HepG2 (cell line): ENCODE data around the gene PEX10. TPM values are rescaled to one million over a fixed set of nuclear protein-coding genes. Genes with fewer than 3 reads are reported as not detected.

ENCODE experiments used
- ATAC-seq: fragments of 200-7000 bp; cut with Tn5 transposase; 3 replicates; pipeline ENCODE4 v1.9.1; 2020; ENCODE audit warnings: mild to moderate bottlenecking, moderate library complexity
- BruUV-seq: library from RNA; stranded (reverse); fragments of 400-500 nt; replicated peaks from 2 replicates; lab custom pipeline; 2021; lab: Mats Ljungman, UMichigan
- CTCF ChIA-PET: fragments of 300-600 bp; formaldehyde crosslinking; extraction: SDS; loops from one replicate; lab custom pipeline; 2021; ENCODE audit warnings: low total read pairs, inconsistent platforms, low intra/inter-chr PET ratio; lab: Yijun Ruan, JAX
- POLR2A ChIA-PET: fragments of 350-600 bp; sonication (Branson Sonifier 250); formaldehyde crosslinking; loops from one replicate; lab custom pipeline; 2020; ENCODE audit warnings: antibody characterized with exemption, inconsistent platforms; lab: Yijun Ruan, JAX
- DNase-seq: peaks from one replicate; pipeline ENCODE4 v3.0.0-alpha.2; 2015; ENCODE audit warnings: low spot score
- FAIRE-seq: peaks from 3 replicates; lab custom pipeline; 2011; peaks lifted over from hg19 to GRCh38; lab: Jason Lieb, UNC
- H2AFZ ChIP-seq: one replicate; pipeline ENCODE4 v1.6.1; 2011; ENCODE audit warnings: low read length, inconsistent platforms
- H3K27ac ChIP-seq: fragments of 300-600 bp; 3 replicates; pipeline ENCODE4 v1.8.0; 2011; ENCODE audit warnings: mixed run types, mild to moderate bottlenecking, mixed read lengths, low read length, inconsistent platforms; ENCODE audit not compliant: insufficient read depth; ENCODE audit errors: extremely low read length
- H3K27me3 ChIP-seq, 2 experiments: fragments of 200-600 bp in 1 of 2; 2 replicates in 1 of 2; 3 replicates in 1 of 2; pipeline versions ENCODE4 v1.6.0 to v1.8.0; 2011; ENCODE audit warnings: low read length in 2 of 2, mild to moderate bottlenecking in 2 of 2, moderate library complexity in 2 of 2, inconsistent platforms in 1 of 2; ENCODE audit not compliant: insufficient read depth in 2 of 2, control insufficient read depth in 1 of 2
- H3K36me3 ChIP-seq, 2 experiments: fragments of 200-600 bp in 1 of 2; replicated peaks in 1 of 2; 2 replicates in 1 of 2; 3 replicates in 1 of 2; pipeline versions ENCODE4 v1.5.1 to v1.8.0; 2011; ENCODE audit warnings: low read length in 2 of 2, inconsistent platforms in 1 of 2; ENCODE audit not compliant: insufficient read depth in 2 of 2, control insufficient read depth in 1 of 2
- H3K4me1 ChIP-seq: 2 replicates; pipeline ENCODE4 v1.5.1; 2012; ENCODE audit warnings: low read length, inconsistent platforms; ENCODE audit not compliant: insufficient read depth
- H3K4me2 ChIP-seq: 2 replicates; pipeline ENCODE4 v1.6.0; 2011; ENCODE audit warnings: low read depth, low read length, inconsistent platforms
- H3K4me3 ChIP-seq, 3 experiments: fragments of 200-600 bp in 1 of 3; sonication (generic), shearing (Covaris generic) in 1 of 3; replicated peaks in 1 of 3; 2 replicates each; pipeline ENCODE4 v1.5.1; 2011 to 2016; ENCODE audit warnings: low read length in 3 of 3, inconsistent platforms in 2 of 3, low read depth in 2 of 3, mild to moderate bottlenecking in 2 of 3, control low read depth in 1 of 3, mixed read lengths in 1 of 3; ENCODE audit not compliant: insufficient read depth in 1 of 3
- H3K79me2 ChIP-seq: one replicate; pipeline ENCODE4 v1.6.1; 2011; ENCODE audit warnings: low read length, inconsistent platforms; ENCODE audit not compliant: insufficient read depth
- H3K9ac ChIP-seq: 2 replicates; pipeline ENCODE4 v1.6.0; 2011; ENCODE audit warnings: mild to moderate bottlenecking, low read depth, low read length, inconsistent platforms; ENCODE audit not compliant: insufficient read depth
- H3K9me3 ChIP-seq: 2 replicates; pipeline ENCODE4 v1.5.1; 2012; ENCODE audit warnings: mild to moderate bottlenecking, low read length
- H4K20me1 ChIP-seq: 2 replicates; pipeline ENCODE4 v1.6.0; 2011; ENCODE audit warnings: inconsistent platforms, mild to moderate bottlenecking, low read length, moderate library complexity; ENCODE audit not compliant: insufficient read depth
- ASH2L ChIP-seq: fragments of 300-600, 200-600 bp; sonication (generic); IDR thresholded peaks from 2 replicates; pipeline ENCODE4 v1.7.0; 2017; ENCODE audit warnings: low read depth, mild to moderate bottlenecking, moderate library complexity, mixed read lengths, low read length; ENCODE audit not compliant: insufficient read length
- CBFB ChIP-seq: sonication (generic); formaldehyde crosslinking; IDR thresholded peaks from 2 replicates; pipeline ENCODE4 v1.4.0; 2020; ENCODE audit warnings: missing genetic modification reagents
- GABPB1 ChIP-seq: IDR thresholded peaks from 2 replicates; pipeline ENCODE4 v1.6.1; 2016; ENCODE audit warnings: mild to moderate bottlenecking, missing genetic modification reagents, moderate library complexity, missing compliant biosample characterization
- HOXA7 ChIP-seq: sonication (generic); formaldehyde crosslinking; IDR thresholded peaks from 2 replicates; pipeline ENCODE4 v1.8.1; 2022; ENCODE audit warnings: mild to moderate bottlenecking, missing genetic modification reagents, moderate library complexity
- MEF2D ChIP-seq: sonication (generic); formaldehyde crosslinking; IDR thresholded peaks from 2 replicates; pipeline ENCODE4 v1.5.1; 2020; ENCODE audit warnings: mild to moderate bottlenecking, missing genetic modification reagents
- MLLT10 ChIP-seq: sonication (generic); formaldehyde crosslinking; IDR thresholded peaks from 2 replicates; pipeline ENCODE4 v1.4.0; 2020; ENCODE audit warnings: missing genetic modification reagents
- NR2F1 ChIP-seq, 2 experiments: fragments of 450-650 bp in 1 of 2; formaldehyde crosslinking in 1 of 2; IDR thresholded peaks; 2 replicates each; pipeline versions ENCODE4 v1.5.0 to v1.6.1; 2016 to 2020; ENCODE audit warnings: mild to moderate bottlenecking in 1 of 2, missing compliant biosample characterization in 1 of 2, missing genetic modification reagents in 1 of 2, moderate library complexity in 1 of 2
- PHF5A ChIP-seq: IDR thresholded peaks from one replicate; pipeline ENCODE4 v1.6.1; 2018; ENCODE audit warnings: low read depth, missing genetic modification reagents; ENCODE audit not compliant: unreplicated experiment
- PRPF4 ChIP-seq: fragments of 200-400 bp; formaldehyde crosslinking; IDR thresholded peaks from 2 replicates; pipeline ENCODE4 v1.6.1; 2016; ENCODE audit warnings: low read length, low read depth; ENCODE audit not compliant: poor library complexity, severe bottlenecking
- SIX4 ChIP-seq: sonication (generic); formaldehyde crosslinking; IDR thresholded peaks from 2 replicates; pipeline ENCODE4 v1.4.0; 2020; ENCODE audit warnings: missing genetic modification reagents
- ZNF30 ChIP-seq: sonication (generic); formaldehyde crosslinking; IDR thresholded peaks from 2 replicates; pipeline ENCODE4 v1.5.0; 2020; ENCODE audit warnings: mild to moderate bottlenecking, missing genetic modification reagents
- ZNF839 ChIP-seq: sonication (generic); formaldehyde crosslinking; IDR thresholded peaks from 2 replicates; pipeline ENCODE4 v1.4.0; 2020; ENCODE audit warnings: missing genetic modification reagents, mild to moderate bottlenecking, borderline replicate concordance
- WGBS: methylation state at CpG from one replicate; pipeline ENCODE4 v1.1.6; 2017; ENCODE audit warnings: low lambda C conversion rate; 5-methylcytosine and 5-hydroxymethylcytosine counted together
- in situ Hi-C: cut with HindIII; loops from 2 replicates; pipeline ENCODE4 v1.10.0; 2017; ENCODE audit warnings: low pct_unique_long_range_greater_than_20kb; ENCODE audit not compliant: extremely low pct_ligation_motif_present
- intact Hi-C: fragments of 100-400 bp; cut with micrococcal nuclease; formaldehyde crosslinking; loops from one replicate; pipeline ENCODE4 v1.10.0; 2022; ENCODE audit not compliant: unreplicated experiment
- polyA plus RNA-seq, 8 experiments: library from polyadenylated mRNA; depleted of rRNA in 3 of 8; stranded (reverse) in 7 of 8; unstranded in 1 of 8; fragments of >200 nt; fragmentation: Illumina TruSeq in 4 of 8; extraction: Trizol in 4 of 8; gene quantifications; 2 replicates each; pipeline versions ENCODE4 v1.2.1 to v1.2.3, GENCODE V29; 2011 to 2016; ENCODE audit warnings: low read depth in 4 of 8, missing spikeins in 1 of 8, mixed read lengths in 1 of 8; ENCODE audit not compliant: insufficient read depth in 1 of 8
- total RNA-seq, 5 experiments: library from RNA; depleted of rRNA; stranded (reverse); fragments of >200 nt; fragmentation: Illumina TruSeq; extraction: Trizol; gene quantifications; 2 replicates each; pipeline ENCODE4 v1.2.3, GENCODE V29; 2016; ENCODE audit warnings: low read depth in 1 of 5
- TF ChIP-seq, protein P1 (sequence below): sonication (generic); formaldehyde crosslinking; IDR thresholded peaks from 2 replicates; pipeline ENCODE4 v1.8.1; 2023; ENCODE audit warnings: mild to moderate bottlenecking, missing genetic modification reagents
- TF ChIP-seq, protein P2 (sequence below): sonication (generic); formaldehyde crosslinking; IDR thresholded peaks from 2 replicates; pipeline ENCODE4 v1.8.1; 2023; ENCODE audit warnings: mild to moderate bottlenecking, moderate library complexity, missing genetic modification reagents
- TF ChIP-seq, protein P3 (sequence below): sonication (generic); formaldehyde crosslinking; conservative IDR thresholded peaks from 2 replicates; pipeline ENCODE4 v1.5.0; 2020; ENCODE audit warnings: missing genetic modification reagents

PEX10 gene
- total and polyA plus RNA-seq, 2 of the 13 experiments (the other 11 are each of a cell fraction or from before 2014, with no cell fraction given): 16.1 to 39.6 TPM

DNA sequence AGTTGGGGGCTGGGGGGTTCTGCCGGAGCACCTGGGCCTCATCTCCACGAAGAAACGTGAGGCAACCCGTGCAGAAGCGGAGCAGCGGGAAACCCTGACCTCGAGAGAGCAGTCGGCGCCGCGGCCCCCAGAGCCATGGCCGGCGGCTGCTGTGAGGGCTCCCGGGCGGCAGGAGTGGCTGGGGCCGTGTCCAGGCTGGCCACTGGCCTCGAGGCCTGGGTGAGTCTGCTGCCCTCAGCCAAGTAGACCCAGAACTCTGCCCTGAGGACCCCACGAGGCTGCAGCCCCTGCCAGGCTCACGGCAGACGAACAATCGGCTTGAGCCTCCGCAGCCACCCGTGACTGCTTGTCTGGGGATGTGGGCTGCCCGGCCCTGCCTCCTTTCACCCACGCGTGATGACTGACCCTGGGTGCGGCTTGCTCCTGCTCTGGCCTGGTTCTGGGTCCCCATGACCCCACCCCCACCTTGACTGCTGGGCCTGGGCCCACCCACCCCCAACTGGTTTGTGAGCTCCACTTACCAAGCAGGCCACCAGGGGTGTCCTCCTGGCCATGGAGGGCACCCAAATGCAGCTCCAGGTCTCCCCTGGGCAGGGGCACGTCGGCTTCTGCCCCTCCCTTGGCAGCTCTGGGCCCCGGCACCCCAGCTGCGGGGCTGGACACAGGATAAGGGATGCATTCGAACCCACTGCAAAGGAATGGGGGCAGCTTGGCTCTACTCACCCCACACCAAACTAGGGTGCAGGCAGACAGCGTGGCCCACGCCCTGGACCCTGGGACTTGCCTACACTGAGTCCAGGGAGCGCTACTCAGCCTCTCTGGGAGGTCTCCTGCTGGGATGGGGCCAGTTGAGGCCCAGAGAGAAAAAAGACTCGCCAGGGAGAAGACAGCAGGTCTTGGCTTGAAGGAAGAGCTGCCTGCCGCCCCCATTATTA, 55.2 kb downstream of the PEX10 start:
- FAIRE-seq (no peak), DNase-seq (no peak), ATAC-seq (no peak)
- Histone ChIP-seq H3K9me3 (no peaks in the 10 kb centered on the region), H3K27ac (no peak overlapping the region), H3K4me2 (no peak overlapping the region), H3K36me3 (no peaks in the 10 kb centered on the region), H3K79me2 (no peaks in the 10 kb centered on the region), H3K9ac (no peak overlapping the region), H4K20me1 (no peaks in the 10 kb centered on the region), H2AFZ (no peak overlapping the region), H3K27me3 (peaks cover 0 to 2% of the 10 kb centered on the region in 2 experiments; a peak in 2 of 5 replicates), H3K4me1 (no peaks in the 10 kb centered on the region), H3K4me3 (no peak overlapping the region)
- intact Hi-C loops (no loop called here), in situ Hi-C loops (no loop called here)
- TF ChIP-seq ZNF30 (CRISPR knock-in tag): no peak
- TF ChIP-seq, protein P1, sequence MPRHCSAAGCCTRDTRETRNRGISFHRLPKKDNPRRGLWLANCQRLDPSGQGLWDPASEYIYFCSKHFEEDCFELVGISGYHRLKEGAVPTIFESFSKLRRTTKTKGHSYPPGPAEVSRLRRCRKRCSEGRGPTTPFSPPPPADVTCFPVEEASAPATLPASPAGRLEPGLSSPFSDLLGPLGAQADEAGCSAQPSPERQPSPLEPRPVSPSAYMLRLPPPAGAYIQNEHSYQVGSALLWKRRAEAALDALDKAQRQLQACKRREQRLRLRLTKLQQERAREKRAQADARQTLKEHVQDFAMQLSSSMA (CRISPR knock-in tag): no peak
- TF ChIP-seq, protein P2, sequence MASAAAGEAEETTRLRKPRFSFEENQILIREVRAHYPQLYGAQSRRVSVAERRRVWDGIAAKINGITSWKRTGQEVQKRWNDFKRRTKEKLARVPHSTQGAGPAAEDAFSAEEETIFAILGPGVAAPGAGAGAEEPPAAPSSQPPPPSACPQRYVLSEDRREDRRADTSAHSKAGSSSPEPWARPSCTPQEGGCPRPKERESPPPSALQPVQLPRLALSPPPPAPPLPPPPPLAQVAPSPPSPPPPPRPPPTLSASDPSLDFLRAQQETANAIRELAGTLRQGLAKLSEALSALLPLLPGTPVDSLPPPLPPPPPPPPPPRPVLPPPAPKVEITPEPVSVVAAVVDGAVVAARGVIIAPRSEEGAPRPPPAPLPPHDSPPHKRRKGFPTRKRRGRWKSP (CRISPR knock-in tag): no peak
- TF ChIP-seq ASH2L: no peak
- TF ChIP-seq PHF5A (CRISPR knock-in tag): no peak
- TF ChIP-seq MEF2D (CRISPR knock-in tag): no peak
- TF ChIP-seq, protein P3, sequence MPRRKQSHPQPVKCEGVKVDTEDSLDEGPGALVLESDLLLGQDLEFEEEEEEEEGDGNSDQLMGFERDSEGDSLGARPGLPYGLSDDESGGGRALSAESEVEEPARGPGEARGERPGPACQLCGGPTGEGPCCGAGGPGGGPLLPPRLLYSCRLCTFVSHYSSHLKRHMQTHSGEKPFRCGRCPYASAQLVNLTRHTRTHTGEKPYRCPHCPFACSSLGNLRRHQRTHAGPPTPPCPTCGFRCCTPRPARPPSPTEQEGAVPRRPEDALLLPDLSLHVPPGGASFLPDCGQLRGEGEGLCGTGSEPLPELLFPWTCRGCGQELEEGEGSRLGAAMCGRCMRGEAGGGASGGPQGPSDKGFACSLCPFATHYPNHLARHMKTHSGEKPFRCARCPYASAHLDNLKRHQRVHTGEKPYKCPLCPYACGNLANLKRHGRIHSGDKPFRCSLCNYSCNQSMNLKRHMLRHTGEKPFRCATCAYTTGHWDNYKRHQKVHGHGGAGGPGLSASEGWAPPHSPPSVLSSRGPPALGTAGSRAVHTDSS: no peak
- TF ChIP-seq CBFB (CRISPR knock-in tag): no peak
- no peak for TF ChIP-seq NR2F1 (CRISPR knock-in tag; IDR thresholded peaks at IDR 0.05)
- no peak for TF ChIP-seq MLLT10 (CRISPR knock-in tag)
- TF ChIP-seq ZNF839 (CRISPR knock-in tag): no peak
- TF ChIP-seq HOXA7 (CRISPR knock-in tag): no peak
- no peak for TF ChIP-seq SIX4 (CRISPR knock-in tag)
- no peak for TF ChIP-seq GABPB1 (CRISPR knock-in tag)
- TF ChIP-seq PRPF4: no peak
- ChIA-PET POLR2A (no interaction called here), CTCF (no interaction called here)
- WGBS: 68% methylated on average over 4 of the region's 37 CpGs
- no TSS peak for BruUV-seq
